Endothelial cell (in vitro differentiated cells): ENCODE data around the gene CIAO3. TPM values are rescaled to one million over a fixed set of nuclear protein-coding genes. Genes with fewer than 3 reads are reported as not detected.

ENCODE experiments used
- DNase-seq: peaks from one replicate; pipeline ENCODE4 v3.0.0; 2021; ENCODE audit warnings: low spot score
- H3K27ac Mint-ChIP-seq: one replicate; pipeline ENCODE4 v1.8.0; 2021; ENCODE audit warnings: mixed read lengths, inconsistent platforms; ENCODE audit not compliant: unreplicated experiment
- H3K27me3 Mint-ChIP-seq: one replicate; pipeline ENCODE4 v1.8.0; 2021; ENCODE audit warnings: mild to moderate bottlenecking, moderate library complexity, mixed read lengths, inconsistent platforms; ENCODE audit not compliant: unreplicated experiment
- H3K36me3 Mint-ChIP-seq: one replicate; pipeline ENCODE4 v1.8.0; 2021; ENCODE audit warnings: mild to moderate bottlenecking, low read depth, mixed read lengths, inconsistent platforms; ENCODE audit not compliant: unreplicated experiment
- H3K4me1 Mint-ChIP-seq: one replicate; pipeline ENCODE4 v1.8.0; 2021; ENCODE audit warnings: mild to moderate bottlenecking, mixed read lengths, inconsistent platforms; ENCODE audit not compliant: unreplicated experiment
- H3K4me3 Mint-ChIP-seq: one replicate; pipeline ENCODE4 v1.8.0; 2021; ENCODE audit warnings: mild to moderate bottlenecking, mixed read lengths, inconsistent platforms; ENCODE audit not compliant: unreplicated experiment
- H3K9me3 Mint-ChIP-seq: one replicate; pipeline ENCODE4 v1.8.0; 2021; ENCODE audit warnings: mixed read lengths, inconsistent platforms; ENCODE audit not compliant: unreplicated experiment
- total RNA-seq: library from RNA; stranded (reverse); fragmentation: NEBNext Ultra II Directional; extraction: Animal tissue kit (Norgen Biotek cat#: 25700); gene quantifications from one replicate; pipeline ENCODE4 v1.2.1, GENCODE V29; 2021; ENCODE audit not compliant: unreplicated experiment
- TF ChIP-seq, protein P1 (sequence below): fragments of 200-600 bp; sonication (generic); IDR thresholded peaks from one replicate; pipeline ENCODE4 v1.5.0; 2021; ENCODE audit warnings: antibody characterized with exemption; ENCODE audit not compliant: unreplicated experiment

The CIAO3 gene
- total RNA-seq, 1 donor from 2014 or later: 51.0 TPM

DNA sequence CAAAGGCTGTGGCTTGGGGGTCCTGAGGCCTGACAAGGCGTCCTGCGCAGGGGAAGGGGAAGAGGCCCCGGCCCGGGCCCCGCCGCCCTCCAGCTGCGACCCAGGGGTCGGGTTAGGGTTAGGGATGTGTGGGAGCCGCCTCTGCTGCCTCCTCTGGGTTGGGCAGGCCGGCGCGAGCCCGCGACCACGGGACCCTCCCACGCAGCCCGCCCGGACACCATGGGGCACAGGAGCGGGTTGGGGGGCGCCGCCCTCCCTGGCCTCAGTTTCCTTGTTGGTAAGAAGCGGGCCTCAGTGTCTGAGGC lies 386 bp downstream of the CIAO3 start:
- TF ChIP-seq, protein P1, sequence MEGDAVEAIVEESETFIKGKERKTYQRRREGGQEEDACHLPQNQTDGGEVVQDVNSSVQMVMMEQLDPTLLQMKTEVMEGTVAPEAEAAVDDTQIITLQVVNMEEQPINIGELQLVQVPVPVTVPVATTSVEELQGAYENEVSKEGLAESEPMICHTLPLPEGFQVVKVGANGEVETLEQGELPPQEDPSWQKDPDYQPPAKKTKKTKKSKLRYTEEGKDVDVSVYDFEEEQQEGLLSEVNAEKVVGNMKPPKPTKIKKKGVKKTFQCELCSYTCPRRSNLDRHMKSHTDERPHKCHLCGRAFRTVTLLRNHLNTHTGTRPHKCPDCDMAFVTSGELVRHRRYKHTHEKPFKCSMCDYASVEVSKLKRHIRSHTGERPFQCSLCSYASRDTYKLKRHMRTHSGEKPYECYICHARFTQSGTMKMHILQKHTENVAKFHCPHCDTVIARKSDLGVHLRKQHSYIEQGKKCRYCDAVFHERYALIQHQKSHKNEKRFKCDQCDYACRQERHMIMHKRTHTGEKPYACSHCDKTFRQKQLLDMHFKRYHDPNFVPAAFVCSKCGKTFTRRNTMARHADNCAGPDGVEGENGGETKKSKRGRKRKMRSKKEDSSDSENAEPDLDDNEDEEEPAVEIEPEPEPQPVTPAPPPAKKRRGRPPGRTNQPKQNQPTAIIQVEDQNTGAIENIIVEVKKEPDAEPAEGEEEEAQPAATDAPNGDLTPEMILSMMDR: no peak
- peaks cover 4% of the 10 kb centered on the region for H3K27me3 Mint-ChIP-seq
- DNase-seq: no peak
- H3K27ac Mint-ChIP-seq: no peak overlapping the region
- peak overlapping the region; percentile 85 for H3K4me3 Mint-ChIP-seq
- H3K36me3 Mint-ChIP-seq: peaks cover 6% of the 10 kb centered on the region
- H3K9me3 Mint-ChIP-seq: no peaks in the 10 kb centered on the region
- peaks cover 23% of the 10 kb centered on the region for H3K4me1 Mint-ChIP-seq

DNA sequence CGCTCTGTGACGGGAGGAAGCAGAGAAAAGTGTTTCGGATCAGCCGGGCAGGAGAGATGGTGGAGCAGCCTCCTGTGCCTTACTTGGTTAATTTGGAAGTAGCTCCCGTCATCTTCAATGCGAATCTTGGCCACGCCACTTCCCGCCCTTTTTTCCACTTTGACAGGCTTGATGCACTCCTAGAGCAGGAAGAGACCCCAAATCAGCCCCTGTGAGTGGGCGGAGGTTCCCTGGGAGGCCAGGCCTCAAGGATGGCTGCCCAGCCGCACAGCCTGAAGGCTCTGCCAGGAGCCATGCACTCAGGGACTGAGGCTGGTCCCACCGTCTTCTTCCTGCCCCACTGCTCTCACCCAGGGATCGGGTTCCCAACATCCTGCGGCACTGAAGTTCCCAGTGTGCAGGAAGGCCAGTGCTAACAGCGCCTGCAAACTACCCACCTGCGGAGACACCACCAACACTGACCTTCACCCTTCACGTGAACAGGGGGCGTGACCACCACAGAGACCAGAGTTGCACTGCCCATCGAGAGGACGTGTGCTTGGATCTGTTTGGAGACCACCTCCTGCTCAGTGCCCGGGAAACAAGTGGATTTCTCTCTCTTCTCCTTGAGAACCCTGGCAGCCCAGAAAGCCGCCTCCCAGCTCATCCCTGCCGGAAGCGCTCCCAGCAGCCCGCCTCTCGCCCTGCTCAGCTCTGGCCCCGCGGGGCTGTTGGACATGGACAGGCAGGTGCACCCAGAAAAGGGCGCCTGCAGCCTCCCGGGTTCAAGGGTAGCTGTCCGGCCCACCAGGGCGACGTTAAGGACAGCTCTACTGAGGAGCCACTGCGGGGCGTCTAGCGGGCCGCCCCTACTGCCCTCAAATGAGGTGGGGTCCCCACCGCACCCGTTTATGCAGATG lies 988 bp downstream of the CIAO3 start:
- H3K9me3 Mint-ChIP-seq: no peaks in the 10 kb centered on the region
- TF ChIP-seq, protein P1: no peak
- no peak for DNase-seq
- peaks cover 23% of the 10 kb centered on the region for H3K4me1 Mint-ChIP-seq
- peak overlapping the region; percentile 85 for H3K4me3 Mint-ChIP-seq
- peaks cover 10% of the 10 kb centered on the region for H3K36me3 Mint-ChIP-seq
- H3K27ac Mint-ChIP-seq: peak overlapping the region; percentile 36
- H3K27me3 Mint-ChIP-seq: peaks cover 6% of the 10 kb centered on the region

DNA sequence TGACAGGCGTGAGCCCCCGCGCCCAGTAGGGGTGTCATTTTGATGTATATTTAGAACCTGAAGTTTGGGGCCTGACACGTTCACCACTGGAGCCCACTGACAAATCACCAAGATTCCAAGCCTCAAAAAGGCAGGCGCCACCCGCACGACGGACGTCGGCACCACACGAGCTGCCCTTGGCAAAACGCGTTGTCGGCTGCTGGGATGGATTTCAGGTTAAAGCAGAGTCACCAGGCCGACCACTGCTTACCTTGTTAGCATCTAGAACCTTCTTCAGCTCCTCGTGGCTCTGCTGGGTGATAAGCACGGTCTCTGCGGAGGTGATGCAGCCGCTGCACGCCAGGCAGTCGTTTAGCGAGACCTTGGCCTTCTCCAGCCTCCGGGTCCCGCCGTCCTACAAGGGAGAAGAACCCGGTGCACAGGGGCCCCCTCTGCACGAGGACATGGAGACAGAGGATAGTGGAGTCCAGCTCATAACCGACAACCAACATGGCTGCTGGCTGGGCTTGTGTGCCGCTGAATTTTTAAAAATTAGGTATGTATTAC lies 3.8 kb downstream of the CIAO3 start:
- H3K27ac Mint-ChIP-seq: no peak overlapping the region
- peaks cover 23% of the 10 kb centered on the region for H3K4me1 Mint-ChIP-seq
- H3K27me3 Mint-ChIP-seq: peaks cover 8% of the 10 kb centered on the region
- H3K4me3 Mint-ChIP-seq: no peak overlapping the region
- DNase-seq: no peak
- H3K36me3 Mint-ChIP-seq: peaks cover 18% of the 10 kb centered on the region
- TF ChIP-seq, protein P1: no peak
- no peaks in the 10 kb centered on the region for H3K9me3 Mint-ChIP-seq

DNA sequence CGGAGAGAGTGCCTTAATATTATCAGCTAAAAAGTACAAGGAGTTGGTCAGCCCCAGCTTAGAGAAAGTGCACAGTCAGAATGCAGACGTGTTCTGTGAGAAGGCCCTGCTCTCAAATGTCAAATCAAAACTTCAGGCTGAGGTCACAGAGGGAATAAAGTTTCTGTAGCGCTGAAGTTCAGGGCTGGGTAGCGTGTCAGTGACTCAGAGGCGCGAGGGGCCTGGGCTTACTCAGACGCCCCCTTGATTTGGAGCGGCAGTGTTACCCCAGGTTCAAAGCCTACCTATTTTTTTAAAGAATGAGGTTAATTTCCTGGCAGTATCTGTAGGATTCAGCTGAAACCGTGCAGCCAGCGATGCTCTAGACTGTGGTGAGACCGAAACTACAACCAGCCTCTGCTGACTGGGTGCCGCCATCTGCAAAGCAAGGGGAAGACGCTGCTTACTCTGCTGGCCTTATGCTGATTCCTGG lies 4.8 kb downstream of the CIAO3 start:
- DNase-seq: no peak
- Mint-ChIP-seq H3K36me3 (peaks cover 19% of the 10 kb centered on the region), H3K9me3 (no peaks in the 10 kb centered on the region), H3K4me1 (peaks cover 23% of the 10 kb centered on the region), H3K27ac (no peak overlapping the region), H3K4me3 (no peak overlapping the region), H3K27me3 (peaks cover 8% of the 10 kb centered on the region)
- TF ChIP-seq, protein P1: no peak
